ENCODE data around the gene ACSF3. TPM values are rescaled to one million over a fixed set of nuclear protein-coding genes. Genes with fewer than 3 reads are reported as not detected.

Gene ACSF3
- total RNA-seq, 1 donor from 2014 or later, result 31.7 TPM

DNA sequence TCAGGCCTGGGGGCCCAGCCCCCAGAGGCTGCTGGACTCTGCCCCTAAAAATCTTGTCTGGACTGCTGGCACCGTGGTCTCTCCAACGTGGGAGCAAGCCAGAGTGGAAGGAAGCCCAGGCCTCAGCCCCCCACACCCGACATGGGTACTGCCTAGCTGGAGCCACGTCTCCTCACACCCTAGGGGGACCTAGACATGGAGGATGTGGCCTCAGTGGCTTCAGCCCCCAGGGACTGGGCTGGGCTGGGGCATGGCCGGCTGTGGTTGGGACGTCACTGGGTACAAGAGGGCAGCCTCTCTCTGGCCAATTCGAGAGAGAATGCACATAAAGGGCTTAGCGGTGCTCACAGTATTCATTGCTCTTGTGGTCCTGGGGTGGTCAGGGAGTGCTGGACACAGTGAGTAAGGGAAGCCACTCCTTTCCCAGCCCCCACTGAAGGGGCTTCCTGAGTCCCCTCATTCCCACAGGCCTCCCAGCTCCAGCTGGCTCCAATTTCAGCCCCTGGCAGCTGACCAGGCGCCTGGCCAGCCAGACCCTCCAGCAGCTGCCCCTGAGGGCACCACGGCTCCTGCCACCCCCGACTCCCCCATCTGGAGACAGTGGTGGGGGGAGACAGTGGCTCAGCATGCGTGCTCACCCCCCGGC lies 79.0 kb downstream of the ACSF3 start:
- Histone ChIP-seq H3K4me1 (peaks cover 13% of the 10 kb centered on the region), H3K4me3 (no peak overlapping the region), H3K27me3 (ENCODE audit: low read depth) (peaks cover 47% of the 10 kb centered on the region), H3K9me3 (no peaks in the 10 kb centered on the region), H3K27ac (no peak overlapping the region), H3K36me3 (no peaks in the 10 kb centered on the region)
- DNase-seq, result no peak
- TF ChIP-seq, protein P1, sequence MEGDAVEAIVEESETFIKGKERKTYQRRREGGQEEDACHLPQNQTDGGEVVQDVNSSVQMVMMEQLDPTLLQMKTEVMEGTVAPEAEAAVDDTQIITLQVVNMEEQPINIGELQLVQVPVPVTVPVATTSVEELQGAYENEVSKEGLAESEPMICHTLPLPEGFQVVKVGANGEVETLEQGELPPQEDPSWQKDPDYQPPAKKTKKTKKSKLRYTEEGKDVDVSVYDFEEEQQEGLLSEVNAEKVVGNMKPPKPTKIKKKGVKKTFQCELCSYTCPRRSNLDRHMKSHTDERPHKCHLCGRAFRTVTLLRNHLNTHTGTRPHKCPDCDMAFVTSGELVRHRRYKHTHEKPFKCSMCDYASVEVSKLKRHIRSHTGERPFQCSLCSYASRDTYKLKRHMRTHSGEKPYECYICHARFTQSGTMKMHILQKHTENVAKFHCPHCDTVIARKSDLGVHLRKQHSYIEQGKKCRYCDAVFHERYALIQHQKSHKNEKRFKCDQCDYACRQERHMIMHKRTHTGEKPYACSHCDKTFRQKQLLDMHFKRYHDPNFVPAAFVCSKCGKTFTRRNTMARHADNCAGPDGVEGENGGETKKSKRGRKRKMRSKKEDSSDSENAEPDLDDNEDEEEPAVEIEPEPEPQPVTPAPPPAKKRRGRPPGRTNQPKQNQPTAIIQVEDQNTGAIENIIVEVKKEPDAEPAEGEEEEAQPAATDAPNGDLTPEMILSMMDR (IDR thresholded peaks at IDR 0.05), result no peak
- intact Hi-C loops (cut with DNase I), result no loop called here
- ATAC-seq, result no peak

DNA sequence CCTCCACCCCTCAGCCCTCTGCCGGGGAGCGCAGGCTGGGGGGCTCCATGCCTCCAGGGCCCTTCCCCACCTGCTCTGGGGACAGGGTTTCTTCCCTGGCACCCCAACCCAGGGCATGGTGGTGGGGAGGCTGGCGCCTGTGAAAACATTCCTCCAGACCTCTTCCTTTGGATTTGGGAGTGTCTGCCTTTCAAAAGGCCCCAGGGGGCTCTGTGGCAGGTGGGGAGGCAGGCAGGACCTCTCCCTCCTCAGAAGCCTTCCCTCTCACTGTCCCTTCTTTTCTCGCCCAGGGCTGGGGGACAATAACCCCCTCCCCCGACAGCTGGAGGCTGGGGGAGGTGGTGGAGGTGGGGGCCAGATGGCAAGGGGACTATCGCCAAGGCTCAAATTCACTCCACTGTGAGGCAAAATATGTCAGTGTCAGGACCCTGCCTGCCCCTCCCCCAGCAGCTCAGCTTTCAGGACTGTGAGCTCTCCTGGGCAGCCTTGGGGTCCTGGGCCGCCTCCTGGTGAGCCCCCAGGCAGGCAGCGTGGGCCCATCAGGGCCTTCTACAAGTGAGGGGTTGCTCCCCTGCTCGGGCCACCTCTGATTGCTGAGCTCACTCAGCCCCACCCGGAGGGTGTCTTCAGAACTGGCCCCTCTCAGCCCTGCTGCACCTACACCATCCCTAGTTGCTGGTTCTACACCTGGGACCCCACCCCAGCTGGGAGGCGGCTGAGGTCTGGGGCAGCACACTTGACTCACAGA lies 79.7 kb downstream of the ACSF3 start:
- intact Hi-C loops (cut with DNase I), result no loop called here
- TF ChIP-seq, protein P1 (IDR thresholded peaks at IDR 0.05), result no peak
- Histone ChIP-seq H3K27me3 (ENCODE audit: low read depth) (peaks cover 47% of the 10 kb centered on the region), H3K9me3 (no peaks in the 10 kb centered on the region), H3K27ac (no peak overlapping the region), H3K36me3 (no peaks in the 10 kb centered on the region), H3K4me3 (no peak overlapping the region), H3K4me1 (peaks cover 13% of the 10 kb centered on the region)
- ATAC-seq (no peak), DNase-seq (no peak)

DNA sequence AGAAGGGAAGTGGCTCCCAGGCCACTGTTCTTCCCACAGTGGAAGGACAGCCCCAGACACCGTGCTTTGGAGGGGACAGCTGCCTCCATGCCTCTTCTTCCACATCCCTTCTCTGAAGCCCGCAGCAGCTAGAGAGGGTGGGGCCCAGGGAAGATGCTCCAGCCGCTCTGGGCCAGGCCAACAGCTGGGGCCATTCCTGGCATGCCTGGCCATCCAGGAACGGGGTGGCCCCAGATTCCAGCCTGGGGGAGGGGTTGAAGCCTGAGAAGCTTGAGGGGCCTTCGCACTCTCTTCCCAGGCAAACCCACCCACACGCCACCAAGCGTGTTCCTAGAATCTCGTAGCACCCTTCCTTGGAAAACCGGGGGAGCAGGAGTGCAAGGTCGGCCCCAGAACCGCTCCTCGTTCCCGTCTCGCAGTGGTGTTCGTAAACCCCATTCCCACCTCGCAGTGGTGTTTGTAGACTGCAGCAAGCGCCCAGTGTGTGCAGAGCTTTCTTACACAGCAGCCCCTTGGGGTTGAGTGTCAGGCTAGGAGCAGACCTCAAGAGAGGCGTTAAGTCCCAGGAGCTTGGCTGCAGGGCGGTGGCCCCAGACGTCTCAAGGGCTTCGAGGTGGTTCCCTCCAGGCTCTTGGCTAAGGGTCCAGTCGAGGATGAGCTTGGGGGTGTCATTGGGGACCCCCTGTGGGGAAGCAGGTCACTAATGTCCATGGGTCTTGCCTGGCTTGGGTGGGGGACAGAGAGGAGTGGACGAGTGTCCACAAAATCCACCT lies 80.6 kb downstream of the ACSF3 start:
- ATAC-seq (no peak), DNase-seq (no peak)
- intact Hi-C loops (cut with DNase I), result no loop called here
- peaks cover 13% of the 10 kb centered on the region for H3K4me1 ChIP-seq
- TF ChIP-seq, protein P1 (IDR thresholded peaks at IDR 0.05), result no peak
- no peaks in the 10 kb centered on the region for H3K36me3 ChIP-seq
- H3K27ac ChIP-seq, result no peak overlapping the region
- H3K27me3 ChIP-seq (ENCODE audit: low read depth), result peaks cover 39% of the 10 kb centered on the region
- H3K9me3 ChIP-seq, result no peaks in the 10 kb centered on the region
- H3K4me3 ChIP-seq, result no peak overlapping the region

DNA sequence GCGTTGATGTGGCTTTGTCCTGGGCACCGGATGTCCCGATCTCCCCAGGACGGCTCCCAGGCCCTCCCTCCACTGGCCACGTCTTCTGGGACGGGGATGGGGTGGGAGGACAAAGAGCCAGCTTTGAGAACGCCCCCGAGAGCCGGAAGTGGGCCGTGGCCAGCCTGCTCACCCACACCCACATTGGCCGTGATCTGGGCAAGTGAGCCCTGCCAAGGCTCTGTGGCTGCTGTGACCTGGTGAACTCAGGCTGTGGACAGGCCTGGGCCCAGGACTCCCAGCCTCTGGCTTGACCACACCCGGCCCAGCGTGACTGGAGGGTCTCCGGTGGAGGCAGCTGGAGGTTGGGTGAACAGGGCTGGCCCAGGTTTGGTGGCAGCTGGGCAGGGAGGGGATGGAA lies 81.2 kb downstream of the ACSF3 start:
- intact Hi-C loops (cut with DNase I), result no loop called here
- Histone ChIP-seq H3K4me3 (no peak overlapping the region), H3K27me3 (ENCODE audit: low read depth) (peaks cover 32% of the 10 kb centered on the region), H3K27ac (no peak overlapping the region), H3K36me3 (no peaks in the 10 kb centered on the region), H3K4me1 (peaks cover 13% of the 10 kb centered on the region), H3K9me3 (no peaks in the 10 kb centered on the region)
- TF ChIP-seq, protein P1 (IDR thresholded peaks at IDR 0.05), result no peak
- DNase-seq (no peak), ATAC-seq (no peak)

DNA sequence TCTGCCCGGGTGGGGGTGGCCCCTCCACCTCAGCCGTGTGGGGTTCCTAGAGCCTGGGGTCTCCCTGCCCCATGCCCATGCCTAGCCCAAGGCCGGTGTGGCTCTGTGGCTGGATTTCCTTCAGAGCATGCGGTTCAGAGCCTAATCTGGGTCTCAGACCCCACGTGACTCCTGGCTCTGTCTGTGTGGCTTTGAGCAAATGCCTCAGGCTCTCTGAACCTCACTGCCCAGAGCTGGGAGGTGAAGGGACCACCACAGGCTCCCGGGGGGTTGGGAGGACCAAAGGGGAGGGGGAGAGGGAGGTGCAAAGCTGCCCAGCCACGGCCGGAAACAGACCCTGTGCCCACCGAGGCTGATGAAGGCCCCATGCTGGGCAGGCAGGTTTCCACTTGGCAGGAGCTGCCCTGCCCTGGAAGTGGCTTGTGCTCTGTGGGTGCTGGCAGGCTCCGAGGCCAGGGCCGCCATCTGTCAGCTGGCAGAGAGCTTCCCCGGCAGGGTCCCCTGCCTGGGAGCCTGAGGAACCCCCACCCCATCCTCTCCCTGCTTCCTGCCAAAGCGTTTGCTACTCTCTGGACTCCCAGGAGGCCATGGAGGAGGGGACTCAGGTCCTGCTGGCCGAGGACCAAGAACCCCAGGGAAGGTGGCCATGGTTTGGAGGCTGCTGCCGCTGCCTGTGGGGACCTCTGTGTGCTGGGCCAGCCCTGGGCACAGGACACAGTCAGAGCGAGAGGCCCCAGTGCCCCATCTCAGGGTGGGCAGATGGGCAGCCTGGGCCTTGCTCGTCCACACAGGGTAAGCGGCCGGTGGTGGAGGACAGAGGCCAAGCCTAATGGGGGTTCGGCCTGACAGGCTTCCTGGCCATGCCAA lies 81.9 kb downstream of the ACSF3 start:
- intact Hi-C loops (cut with DNase I), result no loop called here
- no peak for ATAC-seq

More for the DNA sequence above, 81.9 kb downstream of the ACSF3 start:
- DNase-seq, result no peak
- Histone ChIP-seq H3K36me3 (no peaks in the 10 kb centered on the region), H3K4me3 (no peak overlapping the region), H3K27me3 (ENCODE audit: low read depth) (peaks cover 26% of the 10 kb centered on the region), H3K4me1 (peaks cover 13% of the 10 kb centered on the region), H3K9me3 (no peaks in the 10 kb centered on the region), H3K27ac (no peak overlapping the region)
- TF ChIP-seq, protein P1 (IDR thresholded peaks at IDR 0.05), result no peak
